NCI-H524 treated with DMSO at 0.1 percent for 48 hours (cell line): Measurements from ENCODE around the gene KLK3.

Experiments used
- DNase-seq: peaks from one replicate; lab custom pipeline; 2025; lab: John Stamatoyannopoulos, UW

KLK3 gene

GRCh38 chr19:50831026-50831396 is 23.7 kb upstream of the KLK3 start:
- no peak for DNase-seq

- no peak for DNase-seq
Observed at GRCh38 chr19:50832666-50833065, 22.0 kb upstream of the KLK3 start.

- no peak for DNase-seq
Observed at GRCh38 chr19:50833117-50833801, 21.5 kb upstream of the KLK3 start, which contains the start of gene KLK15. Gene KLK15 (minus strand): TSS chr19:50833574. CDS start chr19:50831492, 2,082 bp downstream.

DNA sequence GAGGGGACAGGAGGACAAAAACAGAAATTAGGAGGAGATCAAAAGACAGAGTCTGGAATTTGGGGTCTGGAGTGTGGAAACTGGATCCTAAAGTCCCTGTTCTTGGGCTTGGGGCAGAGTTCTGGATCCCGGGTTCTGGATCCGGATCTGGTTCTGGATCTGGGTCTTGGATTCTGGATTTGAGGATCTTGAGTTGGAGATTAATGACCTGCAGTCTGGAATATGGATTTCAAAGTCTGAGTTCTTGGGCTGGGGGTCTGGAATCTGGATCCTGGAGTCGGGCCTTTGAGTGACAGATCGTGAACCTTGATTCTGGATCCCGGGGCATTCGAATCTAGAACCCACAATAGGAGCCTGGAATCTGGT is 20.9 kb upstream of the KLK3 start:
- DNase-seq = no peak

GRCh38 chr19:50835103-50835784 is 19.5 kb upstream of the KLK3 start:
- no peak for DNase-seq

- no peak for DNase-seq
Observed at GRCh38 chr19:50835785-50836542, 18.8 kb upstream of the KLK3 start.

DNA sequence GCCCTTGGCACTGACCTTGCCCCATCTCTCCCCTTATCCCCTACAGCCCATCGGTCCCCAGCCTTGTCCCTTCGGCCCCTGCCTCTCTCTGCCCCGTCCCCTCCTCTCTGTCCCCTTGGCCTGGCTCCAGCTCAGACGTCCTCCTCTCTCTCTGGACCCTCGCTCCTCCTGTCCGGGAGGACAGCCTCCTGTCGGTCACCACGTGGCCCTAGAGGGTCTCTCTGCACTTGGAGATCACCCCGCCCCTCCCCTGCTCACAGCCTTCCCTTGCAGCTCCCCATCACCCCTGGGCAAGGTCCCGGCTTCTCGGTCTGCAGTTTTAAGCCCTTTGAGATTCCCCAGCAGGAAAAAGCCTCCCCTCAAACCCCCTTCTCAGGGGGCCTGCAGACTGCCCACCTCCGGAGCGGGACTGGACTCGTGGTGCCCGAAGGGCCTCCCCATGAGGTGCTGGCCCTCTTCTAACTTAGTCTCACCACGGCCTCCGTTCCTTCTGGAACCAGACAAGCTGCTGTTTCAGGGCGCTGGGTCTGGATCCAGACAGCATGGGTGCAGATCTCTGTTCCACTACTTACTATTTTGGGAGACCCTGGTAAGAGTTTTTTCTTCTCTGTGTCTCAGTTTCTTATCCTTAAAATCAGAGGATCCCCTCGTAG is 18.0 kb upstream of the KLK3 start:
- DNase-seq = no peak

GRCh38 chr19:50837300-50837699 is 17.4 kb upstream of the KLK3 start:
- no peak for DNase-seq

DNA sequence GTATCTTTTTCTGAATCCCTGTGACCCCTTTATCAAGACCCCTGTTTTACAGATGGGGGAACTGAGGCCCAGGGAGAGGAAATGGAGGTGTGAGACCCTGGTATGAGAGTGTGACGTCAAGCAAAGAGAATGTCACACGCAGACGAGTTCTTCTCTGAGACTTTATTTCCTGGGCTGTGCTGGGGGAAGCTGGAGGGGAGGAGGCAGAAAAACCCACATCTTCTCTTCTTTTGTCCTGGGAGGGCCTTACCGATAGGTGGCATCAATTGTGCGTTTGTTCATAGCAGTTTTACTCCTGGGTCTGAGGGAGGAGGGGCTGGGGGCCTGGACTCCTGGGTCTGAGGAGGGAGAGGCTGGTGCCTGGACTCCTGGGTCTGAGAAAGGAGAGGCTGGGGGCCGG is 16.5 kb upstream of the KLK3 start:
- DNase-seq = no peak

GRCh38 chr19:50839712-50840655 is 14.7 kb upstream of the KLK3 start:
- DNase-seq = no peak

- no peak for DNase-seq
Observed at GRCh38 chr19:50842130-50842529, 12.6 kb upstream of the KLK3 start.

- DNase-seq = no peak
Observed at GRCh38 chr19:50843205-50843604, 11.5 kb upstream of the KLK3 start.

GRCh38 chr19:50843701-50844221 is 11.0 kb upstream of the KLK3 start:
- DNase-seq = no peak

GRCh38 chr19:50844296-50844935 is 10.3 kb upstream of the KLK3 start:
- no peak for DNase-seq

- no peak for DNase-seq
Observed at GRCh38 chr19:50850738-50851137, 4.0 kb upstream of the KLK3 start.

DNA sequence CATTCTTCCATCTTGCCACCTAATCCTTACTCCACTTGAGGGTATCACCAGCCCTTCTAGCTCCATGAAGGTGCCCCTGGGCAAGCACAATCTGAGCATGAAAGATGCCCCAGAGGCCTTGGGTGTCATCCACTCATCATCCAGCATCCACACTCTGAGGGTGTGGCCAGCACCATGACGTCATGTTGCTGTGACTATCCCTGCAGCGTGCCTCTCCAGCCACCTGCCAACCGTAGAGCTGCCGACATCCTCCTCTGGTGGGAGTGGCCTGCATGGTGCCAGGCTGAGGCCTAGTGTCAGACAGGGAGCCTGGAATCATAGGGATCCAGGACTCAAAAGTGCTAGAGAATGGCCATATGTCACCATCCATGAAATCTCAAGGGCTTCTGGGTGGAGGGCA is 3.1 kb upstream of the KLK3 start:
- no peak for DNase-seq

GRCh38 chr19:50857366-50857765 is 2.7 kb downstream of the KLK3 start:
- DNase-seq = no peak

- no peak for DNase-seq
Observed at GRCh38 chr19:50858886-50859285, 4.2 kb downstream of the KLK3 start.

- no peak for DNase-seq
Observed at GRCh38 chr19:50859849-50860248, 5.1 kb downstream of the KLK3 start.

GRCh38 chr19:50861010-50861409 is 6.3 kb downstream of the KLK3 start:
- no peak for DNase-seq
